DND-41 (cell line): Measurements from ENCODE around the gene RSBN1.

Source experiments
- EZH2 ChIP-seq: IDR thresholded peaks from 3 replicates; pipeline ENCODE4 v1.6.1; 2012; ENCODE audit warnings: borderline replicate concordance, low read depth, mild to moderate bottlenecking, moderate library complexity, low read length, inconsistent platforms; ENCODE audit not compliant: severe bottlenecking
- TF ChIP-seq, protein P1 (sequence below): IDR thresholded peaks from 2 replicates; pipeline ENCODE4 v1.5.1; 2012; ENCODE audit warnings: borderline replicate concordance, low read length, moderate library complexity, mild to moderate bottlenecking; ENCODE audit not compliant: poor library complexity, severe bottlenecking; ENCODE audit errors: extremely low read depth

GRCh38 chr1:113732802-113733201 lies 79.5 kb downstream of the RSBN1 start:
- TF ChIP-seq EZH2 = no peak
- TF ChIP-seq, protein P1, sequence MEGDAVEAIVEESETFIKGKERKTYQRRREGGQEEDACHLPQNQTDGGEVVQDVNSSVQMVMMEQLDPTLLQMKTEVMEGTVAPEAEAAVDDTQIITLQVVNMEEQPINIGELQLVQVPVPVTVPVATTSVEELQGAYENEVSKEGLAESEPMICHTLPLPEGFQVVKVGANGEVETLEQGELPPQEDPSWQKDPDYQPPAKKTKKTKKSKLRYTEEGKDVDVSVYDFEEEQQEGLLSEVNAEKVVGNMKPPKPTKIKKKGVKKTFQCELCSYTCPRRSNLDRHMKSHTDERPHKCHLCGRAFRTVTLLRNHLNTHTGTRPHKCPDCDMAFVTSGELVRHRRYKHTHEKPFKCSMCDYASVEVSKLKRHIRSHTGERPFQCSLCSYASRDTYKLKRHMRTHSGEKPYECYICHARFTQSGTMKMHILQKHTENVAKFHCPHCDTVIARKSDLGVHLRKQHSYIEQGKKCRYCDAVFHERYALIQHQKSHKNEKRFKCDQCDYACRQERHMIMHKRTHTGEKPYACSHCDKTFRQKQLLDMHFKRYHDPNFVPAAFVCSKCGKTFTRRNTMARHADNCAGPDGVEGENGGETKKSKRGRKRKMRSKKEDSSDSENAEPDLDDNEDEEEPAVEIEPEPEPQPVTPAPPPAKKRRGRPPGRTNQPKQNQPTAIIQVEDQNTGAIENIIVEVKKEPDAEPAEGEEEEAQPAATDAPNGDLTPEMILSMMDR = no peak
